ENCODE data around the gene HTD2.
A peak's percentile ranks its signal among the peaks of the same experiment; 100 is the strongest.

Gene HTD2

GRCh38 chr3:58345457-58345856, 39.1 kb downstream of the HTD2 start:
- H3K27ac ChIP-seq (ENCODE audit: low read depth, low read length), result no peak overlapping the region
- peaks cover 38% of the 10 kb centered on the region for H3K79me2 ChIP-seq (ENCODE audit: control insufficient read depth, insufficient read depth, low read length, unreplicated experiment)
- H3K27me3 ChIP-seq (ENCODE audit: insufficient read depth, low read length), result no peaks in the 10 kb centered on the region
- no peak overlapping the region for H2AFZ ChIP-seq (ENCODE audit: low read length, unreplicated experiment)
- H3K36me3 ChIP-seq (ENCODE audit: insufficient read depth, low read length), result no peaks in the 10 kb centered on the region
- peaks cover 19% of the 10 kb centered on the region for H3K4me1 ChIP-seq (ENCODE audit: control insufficient read depth, insufficient read depth, low read length, unreplicated experiment)
- no peak overlapping the region for H3K4me3 ChIP-seq (ENCODE audit: low read depth, low read length)

GRCh38 chr3:58346368-58346767, 40.0 kb downstream of the HTD2 start:
- no peaks in the 10 kb centered on the region for H3K36me3 ChIP-seq (ENCODE audit: insufficient read depth, low read length)
- H3K27ac ChIP-seq (ENCODE audit: low read depth, low read length), result no peak overlapping the region
- peaks cover 16% of the 10 kb centered on the region for H3K4me1 ChIP-seq (ENCODE audit: control insufficient read depth, insufficient read depth, low read length, unreplicated experiment)
- H2AFZ ChIP-seq (ENCODE audit: low read length, unreplicated experiment), result no peak overlapping the region
- no peak overlapping the region for H3K4me3 ChIP-seq (ENCODE audit: low read depth, low read length)
- no peaks in the 10 kb centered on the region for H3K27me3 ChIP-seq (ENCODE audit: insufficient read depth, low read length)
- H3K79me2 ChIP-seq (ENCODE audit: control insufficient read depth, insufficient read depth, low read length, unreplicated experiment), result peaks cover 39% of the 10 kb centered on the region

GRCh38 chr3:58347984-58348383, 41.7 kb downstream of the HTD2 start:
- no peak overlapping the region for H3K4me3 ChIP-seq (ENCODE audit: low read depth, low read length)
- H3K27ac ChIP-seq (ENCODE audit: low read depth, low read length), result no peak overlapping the region
- no peaks in the 10 kb centered on the region for H3K36me3 ChIP-seq (ENCODE audit: insufficient read depth, low read length)
- H3K4me1 ChIP-seq (ENCODE audit: control insufficient read depth, insufficient read depth, low read length, unreplicated experiment), result peaks cover 17% of the 10 kb centered on the region
- peaks cover 37% of the 10 kb centered on the region for H3K79me2 ChIP-seq (ENCODE audit: control insufficient read depth, insufficient read depth, low read length, unreplicated experiment)
- no peaks in the 10 kb centered on the region for H3K27me3 ChIP-seq (ENCODE audit: insufficient read depth, low read length)
- no peak overlapping the region for H2AFZ ChIP-seq (ENCODE audit: low read length, unreplicated experiment)

GRCh38 chr3:58349792-58350626, 43.7 kb downstream of the HTD2 start:
- no peaks in the 10 kb centered on the region for H3K27me3 ChIP-seq (ENCODE audit: insufficient read depth, low read length)
- H3K36me3 ChIP-seq (ENCODE audit: insufficient read depth, low read length), result no peaks in the 10 kb centered on the region
- H3K27ac ChIP-seq (ENCODE audit: low read depth, low read length), result peak overlapping the region; percentile 21; the same call in 1 of the 2 replicates
- H3K4me1 ChIP-seq (ENCODE audit: control insufficient read depth, insufficient read depth, low read length, unreplicated experiment), result peaks cover 17% of the 10 kb centered on the region
- no peak overlapping the region for H2AFZ ChIP-seq (ENCODE audit: low read length, unreplicated experiment)
- H3K79me2 ChIP-seq (ENCODE audit: control insufficient read depth, insufficient read depth, low read length, unreplicated experiment), result peaks cover 28% of the 10 kb centered on the region
- no peak overlapping the region for H3K4me3 ChIP-seq (ENCODE audit: low read depth, low read length)

GRCh38 chr3:58350627-58351013, 44.3 kb downstream of the HTD2 start:
- Histone ChIP-seq H2AFZ (ENCODE audit: low read length, unreplicated experiment) (no peak overlapping the region), H3K27me3 (ENCODE audit: insufficient read depth, low read length) (no peaks in the 10 kb centered on the region), H3K79me2 (ENCODE audit: control insufficient read depth, insufficient read depth, low read length, unreplicated experiment) (peaks cover 28% of the 10 kb centered on the region), H3K27ac (ENCODE audit: low read depth, low read length) (peak overlapping the region; percentile 21; the same call in 1 of the 2 replicates), H3K36me3 (ENCODE audit: insufficient read depth, low read length) (no peaks in the 10 kb centered on the region), H3K4me1 (ENCODE audit: control insufficient read depth, insufficient read depth, low read length, unreplicated experiment) (peaks cover 17% of the 10 kb centered on the region), H3K4me3 (ENCODE audit: low read depth, low read length) (no peak overlapping the region)

DNA sequence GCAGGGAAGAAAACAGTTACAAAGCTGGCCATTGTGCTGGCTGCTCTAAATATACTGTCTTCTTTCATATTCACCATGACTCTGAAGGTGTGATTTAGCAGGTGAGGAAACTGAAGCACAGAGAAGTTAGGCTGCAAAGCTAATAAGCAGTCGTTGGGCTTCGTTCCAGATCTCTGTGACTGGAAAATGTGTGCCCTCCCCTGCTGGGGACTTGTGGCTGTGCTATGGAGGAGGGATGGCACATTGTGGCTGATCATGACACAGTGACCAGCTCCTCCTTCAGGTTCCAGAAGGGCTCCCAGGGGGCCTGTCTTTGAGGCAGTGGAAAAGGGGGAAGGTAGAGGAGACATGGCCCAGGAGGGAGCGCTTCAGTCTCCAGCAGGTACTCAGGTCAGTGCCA, 45.6 kb downstream of the HTD2 start:
- Histone ChIP-seq H3K27me3 (ENCODE audit: insufficient read depth, low read length) (no peaks in the 10 kb centered on the region), H3K4me1 (ENCODE audit: control insufficient read depth, insufficient read depth, low read length, unreplicated experiment) (peaks cover 17% of the 10 kb centered on the region), H2AFZ (ENCODE audit: low read length, unreplicated experiment) (no peak overlapping the region), H3K4me3 (ENCODE audit: low read depth, low read length) (no peak overlapping the region), H3K79me2 (ENCODE audit: control insufficient read depth, insufficient read depth, low read length, unreplicated experiment) (peaks cover 35% of the 10 kb centered on the region), H3K36me3 (ENCODE audit: insufficient read depth, low read length) (no peaks in the 10 kb centered on the region), H3K27ac (ENCODE audit: low read depth, low read length) (no peak overlapping the region)

GRCh38 chr3:58352626-58353025, 46.3 kb downstream of the HTD2 start:
- Histone ChIP-seq H2AFZ (ENCODE audit: low read length, unreplicated experiment) (no peak overlapping the region), H3K36me3 (ENCODE audit: insufficient read depth, low read length) (no peaks in the 10 kb centered on the region), H3K79me2 (ENCODE audit: control insufficient read depth, insufficient read depth, low read length, unreplicated experiment) (peaks cover 36% of the 10 kb centered on the region), H3K27ac (ENCODE audit: low read depth, low read length) (no peak overlapping the region), H3K4me3 (ENCODE audit: low read depth, low read length) (no peak overlapping the region), H3K27me3 (ENCODE audit: insufficient read depth, low read length) (no peaks in the 10 kb centered on the region), H3K4me1 (ENCODE audit: control insufficient read depth, insufficient read depth, low read length, unreplicated experiment) (peaks cover 17% of the 10 kb centered on the region)

DNA sequence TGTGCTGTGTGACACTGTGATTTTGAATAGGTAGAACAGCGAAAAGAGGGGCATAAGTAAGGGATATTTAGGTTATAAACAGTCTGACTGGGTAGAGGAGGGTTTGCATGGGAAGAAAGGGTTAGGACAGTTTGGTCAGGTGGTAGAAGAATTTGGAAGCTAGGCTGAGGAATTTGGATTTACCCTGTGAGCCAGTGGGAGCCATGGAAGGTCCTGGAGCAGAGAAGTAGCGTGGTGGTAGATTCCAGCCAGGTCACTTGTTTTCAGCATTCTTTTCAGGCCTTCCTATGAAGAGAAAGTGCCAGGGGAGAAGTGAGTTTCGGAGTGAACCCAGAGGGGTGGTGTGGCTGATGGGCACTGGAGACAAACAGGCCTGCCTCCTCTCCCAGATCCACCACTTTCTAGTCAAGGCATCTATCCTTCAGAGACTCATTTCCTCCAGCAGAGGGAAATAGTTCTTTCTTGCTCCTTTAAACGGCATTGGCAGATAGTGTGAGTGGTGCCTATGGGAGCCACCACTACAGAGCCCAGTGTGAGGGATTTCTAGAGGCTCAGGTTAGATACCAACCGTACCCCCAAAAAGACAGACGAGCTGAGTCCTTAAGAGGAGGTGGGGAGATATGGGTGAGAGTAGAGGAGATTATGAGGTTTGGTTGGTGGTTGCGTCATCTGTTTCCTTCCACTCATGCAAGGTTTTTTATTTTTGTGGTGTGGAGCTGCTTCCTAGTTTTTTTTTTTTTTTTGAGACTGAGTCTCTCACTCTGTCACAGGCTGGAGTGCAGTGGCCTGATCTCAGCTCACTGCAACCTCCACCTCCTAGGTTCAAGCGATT, 47.6 kb downstream of the HTD2 start:
- no peak overlapping the region for H3K4me3 ChIP-seq (ENCODE audit: low read depth, low read length)
- H3K4me1 ChIP-seq (ENCODE audit: control insufficient read depth, insufficient read depth, low read length, unreplicated experiment), result peaks cover 17% of the 10 kb centered on the region
- H3K27me3 ChIP-seq (ENCODE audit: insufficient read depth, low read length), result no peaks in the 10 kb centered on the region
- no peaks in the 10 kb centered on the region for H3K36me3 ChIP-seq (ENCODE audit: insufficient read depth, low read length)
- H3K27ac ChIP-seq (ENCODE audit: low read depth, low read length), result no peak overlapping the region
- peaks cover 35% of the 10 kb centered on the region for H3K79me2 ChIP-seq (ENCODE audit: control insufficient read depth, insufficient read depth, low read length, unreplicated experiment)
- no peak overlapping the region for H2AFZ ChIP-seq (ENCODE audit: low read length, unreplicated experiment)

- no peaks in the 10 kb centered on the region for H3K36me3 ChIP-seq (ENCODE audit: insufficient read depth, low read length)
- H2AFZ ChIP-seq (ENCODE audit: low read length, unreplicated experiment), result no peak overlapping the region
- peaks cover 26% of the 10 kb centered on the region for H3K79me2 ChIP-seq (ENCODE audit: control insufficient read depth, insufficient read depth, low read length, unreplicated experiment)
- H3K4me3 ChIP-seq (ENCODE audit: low read depth, low read length), result no peak overlapping the region
- H3K4me1 ChIP-seq (ENCODE audit: control insufficient read depth, insufficient read depth, low read length, unreplicated experiment), result peaks cover 12% of the 10 kb centered on the region
- H3K27me3 ChIP-seq (ENCODE audit: insufficient read depth, low read length), result no peaks in the 10 kb centered on the region
- H3K27ac ChIP-seq (ENCODE audit: low read depth, low read length), result no peak overlapping the region
Observed at GRCh38 chr3:58355179-58355578, 48.9 kb downstream of the HTD2 start.

DNA sequence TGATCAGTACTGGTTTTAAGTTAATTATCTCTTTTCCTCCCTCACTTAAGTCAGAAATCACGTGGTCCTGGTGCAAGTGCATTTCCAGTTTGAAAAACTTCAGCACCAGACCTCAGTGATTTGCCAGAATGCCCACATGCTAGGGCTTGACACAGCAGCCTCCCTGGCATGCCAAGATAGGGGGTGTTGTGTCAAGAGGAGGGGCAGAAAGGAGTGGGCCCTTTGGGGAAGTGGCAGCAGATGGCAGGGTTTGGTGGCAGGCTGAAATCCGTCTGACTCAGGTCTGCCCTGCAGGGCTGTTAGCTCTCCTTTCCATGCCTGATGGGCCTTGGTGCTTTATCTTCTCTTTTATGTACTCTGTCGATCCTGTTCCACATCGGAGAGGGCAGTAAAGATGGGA, 49.7 kb downstream of the HTD2 start:
- H2AFZ ChIP-seq (ENCODE audit: low read length, unreplicated experiment), result no peak overlapping the region
- H3K36me3 ChIP-seq (ENCODE audit: insufficient read depth, low read length), result no peaks in the 10 kb centered on the region
- no peak overlapping the region for H3K27ac ChIP-seq (ENCODE audit: low read depth, low read length)
- no peaks in the 10 kb centered on the region for H3K27me3 ChIP-seq (ENCODE audit: insufficient read depth, low read length)
- peaks cover 22% of the 10 kb centered on the region for H3K79me2 ChIP-seq (ENCODE audit: control insufficient read depth, insufficient read depth, low read length, unreplicated experiment)
- H3K4me1 ChIP-seq (ENCODE audit: control insufficient read depth, insufficient read depth, low read length, unreplicated experiment), result peaks cover 3% of the 10 kb centered on the region
- H3K4me3 ChIP-seq (ENCODE audit: low read depth, low read length), result no peak overlapping the region
